Measurements from ENCODE around the gene MAP4K3.

MAP4K3 gene

DNA sequence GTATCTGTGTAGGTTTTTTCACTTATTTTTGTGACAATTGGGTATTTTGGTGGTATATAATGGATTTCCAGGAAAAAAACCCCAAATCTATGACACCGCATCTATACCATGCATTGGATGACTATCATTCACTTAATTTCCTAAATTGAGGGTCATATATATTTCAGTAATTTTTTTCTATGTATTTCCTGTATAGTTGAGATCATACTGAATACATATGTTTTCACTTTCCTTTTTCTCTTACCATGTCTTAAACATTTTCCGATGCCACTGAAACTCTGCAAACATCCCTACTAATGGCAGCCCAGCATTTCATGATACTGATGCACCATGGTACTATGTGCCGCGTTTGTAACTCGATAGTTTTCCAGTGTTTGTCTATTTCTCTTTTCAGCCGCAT is 233.7 kb downstream of the MAP4K3 start:
- Histone ChIP-seq H3K27me3 (ENCODE audit: insufficient read depth, poor library complexity, severe bottlenecking) (no peaks in the 10 kb centered on the region), H3K27ac (replicated peaks) (no peak overlapping the region), H3K4me3 (replicated peaks; ENCODE audit: insufficient read depth, low read length) (no peak overlapping the region)
- DNase-seq (ENCODE audit: low read depth in 1 of 2, low spot score in 1 of 2): no peak
- no peak for TF ChIP-seq CTCF (IDR thresholded peaks at IDR 0.05; ENCODE audit: insufficient read depth, low read length)
- TF ChIP-seq SPI1 (IDR thresholded peaks at IDR 0.05; ENCODE audit: borderline replicate concordance, low read depth): no peak
- no peak for TF ChIP-seq GABPA (IDR thresholded peaks at IDR 0.05; ENCODE audit: low read depth)
- TF ChIP-seq POLR2AphosphoS5 (IDR thresholded peaks at IDR 0.05; ENCODE audit: low read depth): no peak
- TF ChIP-seq REST (IDR thresholded peaks at IDR 0.05; ENCODE audit: insufficient replicate concordance, low read depth): no peak

GRCh38 chr2:39202639-39203369 is 234.3 kb downstream of the MAP4K3 start:
- DNase-seq (ENCODE audit: low read depth in 1 of 2, low spot score in 1 of 2): no peak
- no peak overlapping the region for H3K27ac ChIP-seq (replicated peaks)
- TF ChIP-seq GABPA (IDR thresholded peaks at IDR 0.05; ENCODE audit: low read depth): no peak
- TF ChIP-seq POLR2AphosphoS5 (IDR thresholded peaks at IDR 0.05; ENCODE audit: low read depth): no peak
- no peak for TF ChIP-seq REST (IDR thresholded peaks at IDR 0.05; ENCODE audit: insufficient replicate concordance, low read depth)
- no peak for TF ChIP-seq SPI1 (IDR thresholded peaks at IDR 0.05; ENCODE audit: borderline replicate concordance, low read depth)
- no peak for TF ChIP-seq CTCF (IDR thresholded peaks at IDR 0.05; ENCODE audit: insufficient read depth, low read length)

More at GRCh38 chr2:39202639-39203369, 234.3 kb downstream of the MAP4K3 start:
- Histone ChIP-seq H3K27me3 (ENCODE audit: insufficient read depth, poor library complexity, severe bottlenecking) (no peaks in the 10 kb centered on the region), H3K4me3 (replicated peaks; ENCODE audit: insufficient read depth, low read length) (no peak overlapping the region)

Data from HL-60 (cell line).